Smooth muscle cell (in vitro differentiated cells): ENCODE data around the gene LILRB3. TPM values are rescaled to one million over a fixed set of nuclear protein-coding genes. Genes with fewer than 3 reads are reported as not detected.
"Not testable (repeated sequence)": the region's sequence is repeated elsewhere in the genome, so short reads cannot be mapped to it uniquely, and the experiment has no call there.

Source experiments
- DNase-seq: peaks from one replicate; lab custom pipeline; 2025; ENCODE audit not compliant: unreplicated experiment; lab: John Stamatoyannopoulos, UW
- H2AFZ ChIP-seq: fragments of 200-600 bp; sonication (generic); 2 replicates; pipeline ENCODE4 v1.6.0; 2016; ENCODE audit warnings: antibody characterized with exemption, low read depth, mild to moderate bottlenecking
- H3F3A ChIP-seq: fragments of 200-600 bp; sonication (generic); 2 replicates; pipeline ENCODE4 v1.6.0; 2017; ENCODE audit warnings: antibody characterized with exemption, low read depth
- H3K27ac ChIP-seq: fragments of 200-600 bp; sonication (generic); 2 replicates; pipeline ENCODE4 v1.5.1; 2016; ENCODE audit warnings: low read depth, mild to moderate bottlenecking
- H3K27me3 ChIP-seq: fragments of 200-600 bp; sonication (generic); 2 replicates; pipeline ENCODE4 v1.6.1; 2016; ENCODE audit warnings: low read depth, mild to moderate bottlenecking
- H3K36me3 ChIP-seq: fragments of 200-600 bp; sonication (generic); 2 replicates; pipeline ENCODE4 v1.5.1; 2016; ENCODE audit warnings: low read depth
- H3K4me1 ChIP-seq: fragments of 200-600 bp; sonication (generic); 2 replicates; pipeline ENCODE4 v1.5.1; 2016; ENCODE audit warnings: low read depth
- H3K4me2 ChIP-seq: fragments of 200-600 bp; sonication (generic); 2 replicates; pipeline ENCODE4 v1.6.0; 2016; ENCODE audit warnings: mild to moderate bottlenecking
- H3K4me3 ChIP-seq: fragments of 200-600 bp; sonication (generic); 2 replicates; pipeline ENCODE4 v1.5.1; 2016; ENCODE audit warnings: mild to moderate bottlenecking
- H3K79me2 ChIP-seq: fragments of 200-600 bp; sonication (generic); 2 replicates; pipeline ENCODE4 v1.6.0; 2016; ENCODE audit warnings: low read depth, mild to moderate bottlenecking
- H3K9ac ChIP-seq: fragments of 200-600 bp; sonication (generic); 2 replicates; pipeline ENCODE4 v1.6.0; 2016; ENCODE audit warnings: low read depth
- H3K9me3 ChIP-seq: fragments of 200-600 bp; sonication (generic); replicated peaks from 2 replicates; pipeline ENCODE4 v1.5.1; 2016; ENCODE audit warnings: low read depth
- H4K20me1 ChIP-seq: fragments of 200-600 bp; sonication (generic); 2 replicates; pipeline ENCODE4 v1.6.0; 2016; ENCODE audit warnings: low read depth
- CTCF ChIP-seq: fragments of 200-600 bp; sonication (generic); IDR thresholded peaks from 2 replicates; pipeline ENCODE4 v1.5.1; 2017; ENCODE audit warnings: borderline replicate concordance, mild to moderate bottlenecking, antibody characterized with exemption; ENCODE audit not compliant: insufficient read depth, poor library complexity, severe bottlenecking
- WGBS: methylation state at CpG from one replicate; pipeline ENCODE4 v1.1.7; 2016; ENCODE audit warnings: low lambda C conversion rate; 5-methylcytosine and 5-hydroxymethylcytosine counted together
- polyA plus RNA-seq: library from polyadenylated mRNA; unstranded; fragments of >200 nt; fragmentation: Nextera tagmentation; extraction: Ambion mirVana; gene quantifications from 2 replicates; pipeline ENCODE4 v1.2.1, GENCODE V29; 2016
- total RNA-seq: library from RNA; depleted of rRNA; stranded (reverse); fragments of >200 nt; gene quantifications from 2 replicates; pipeline ENCODE4 v1.2.3, GENCODE V29; 2014

The LILRB3 gene
- total and polyA plus RNA-seq, 2 experiments from 2014 or later: 0.06 TPM; not detected in 1

- WGBS: 96% methylated on average over 27 of the region's 27 CpGs
- H3K79me2 ChIP-seq: no peaks in the 10 kb centered on the region
- H3K27me3 ChIP-seq: no peaks in the 10 kb centered on the region
- no peak overlapping the region for H3K4me3 ChIP-seq
- no peak for TF ChIP-seq CTCF
- no peak for DNase-seq
- H3K27ac ChIP-seq: no peak overlapping the region
- peaks cover 17% of the 10 kb centered on the region for H4K20me1 ChIP-seq
- no peaks in the 10 kb centered on the region for H3K9me3 ChIP-seq
- H3K9ac ChIP-seq: no peak overlapping the region
- no peak overlapping the region for H2AFZ ChIP-seq
- no peaks in the 10 kb centered on the region for H3K36me3 ChIP-seq
- H3F3A ChIP-seq: no peaks in the 10 kb centered on the region
- H3K4me2 ChIP-seq: no peak overlapping the region
- no peaks in the 10 kb centered on the region for H3K4me1 ChIP-seq
These were observed 3.7 kb downstream of the LILRB3 start for GRCh38 chr19:54218960-54219661.

- H3F3A ChIP-seq: no peaks in the 10 kb centered on the region
- H3K4me2 ChIP-seq: no peak overlapping the region
- no peak overlapping the region for H2AFZ ChIP-seq
- no peak overlapping the region for H3K4me3 ChIP-seq
- H3K79me2 ChIP-seq: no peaks in the 10 kb centered on the region
- no peaks in the 10 kb centered on the region for H3K4me1 ChIP-seq
- H3K9me3 ChIP-seq: no peaks in the 10 kb centered on the region
- H3K36me3 ChIP-seq: no peaks in the 10 kb centered on the region
- no peak overlapping the region for H3K9ac ChIP-seq
- DNase-seq: no peak
- H3K27ac ChIP-seq: no peak overlapping the region
- H3K27me3 ChIP-seq: no peaks in the 10 kb centered on the region
- 89% methylated on average over 8 of the region's 8 CpGs for WGBS
- peaks cover 21% of the 10 kb centered on the region for H4K20me1 ChIP-seq
- no peak for TF ChIP-seq CTCF
These were observed 4.5 kb downstream of the LILRB3 start for GRCh38 chr19:54218259-54218658.

- WGBS: 78% methylated on average over 18 of the region's 20 CpGs
- DNase-seq, H3K4me1 ChIP-seq, H2AFZ ChIP-seq, H3K9me3 ChIP-seq, H3K36me3 ChIP-seq, H3K27ac ChIP-seq, H3K79me2 ChIP-seq, H3F3A ChIP-seq, H3K9ac ChIP-seq, H3K4me3 ChIP-seq, H3K4me2 ChIP-seq, H3K27me3 ChIP-seq: not testable (repeated sequence)
- H4K20me1 ChIP-seq: peaks cover 27% of the 10 kb centered on the region
These were observed 5.1 kb downstream of the LILRB3 start for GRCh38 chr19:54217517-54218247.

- Histone ChIP-seq H3K36me3 (no peaks in the 10 kb centered on the region), H3K27me3 (no peaks in the 10 kb centered on the region), H3K9me3 (no peaks in the 10 kb centered on the region), H3F3A (no peaks in the 10 kb centered on the region), H3K4me2 (no peak overlapping the region), H3K27ac (no peak overlapping the region), H3K4me1 (no peaks in the 10 kb centered on the region), H3K4me3 (no peak overlapping the region), H3K79me2 (peaks cover 4% of the 10 kb centered on the region), H3K9ac (no peak overlapping the region), H2AFZ (no peak overlapping the region), H4K20me1 (peaks cover 35% of the 10 kb centered on the region)
- DNase-seq: no peak
- no peak for TF ChIP-seq CTCF
- WGBS: 92% methylated on average over 8 of the region's 9 CpGs
These were observed 5.9 kb downstream of the LILRB3 start for GRCh38 chr19:54216869-54217268.

GRCh38 chr19:54214734-54215133 lies 8.1 kb downstream of the LILRB3 start:
- not testable (repeated sequence) for H3K4me2 ChIP-seq, H3K36me3 ChIP-seq, H3K27me3 ChIP-seq, DNase-seq, H3K4me1 ChIP-seq, H3K9ac ChIP-seq, H3K27ac ChIP-seq, H3K79me2 ChIP-seq, H3K4me3 ChIP-seq, H3K9me3 ChIP-seq, H2AFZ ChIP-seq
- H4K20me1 ChIP-seq: peaks cover 57% of the 10 kb centered on the region
- whole genome bisulfite sequencing: 98% methylated on average over 10 of the region's 19 CpGs
- peaks cover 11% of the 10 kb centered on the region for H3F3A ChIP-seq

GRCh38 chr19:54214217-54214616 lies 8.6 kb downstream of the LILRB3 start:
- 75% methylated on average over 5 of the region's 5 CpGs for WGBS
- DNase-seq, H3K79me2 ChIP-seq, H3K27ac ChIP-seq, H2AFZ ChIP-seq, H3K27me3 ChIP-seq, H3K36me3 ChIP-seq, H3K4me1 ChIP-seq, H3K4me2 ChIP-seq, H3K9me3 ChIP-seq, H3K4me3 ChIP-seq, H3K9ac ChIP-seq: not testable (repeated sequence)
- Histone ChIP-seq H4K20me1 (peaks cover 62% of the 10 kb centered on the region), H3F3A (peaks cover 16% of the 10 kb centered on the region)
